GM21390 (cell line): ENCODE measurements around the gene MAP3K3.

Experiments
- ATAC-seq: cut with Tn5 transposase; IDR thresholded peaks from one replicate; pipeline ENCODE4 v1.9.1; 2021; ENCODE audit not compliant: unreplicated experiment

Gene MAP3K3

DNA sequence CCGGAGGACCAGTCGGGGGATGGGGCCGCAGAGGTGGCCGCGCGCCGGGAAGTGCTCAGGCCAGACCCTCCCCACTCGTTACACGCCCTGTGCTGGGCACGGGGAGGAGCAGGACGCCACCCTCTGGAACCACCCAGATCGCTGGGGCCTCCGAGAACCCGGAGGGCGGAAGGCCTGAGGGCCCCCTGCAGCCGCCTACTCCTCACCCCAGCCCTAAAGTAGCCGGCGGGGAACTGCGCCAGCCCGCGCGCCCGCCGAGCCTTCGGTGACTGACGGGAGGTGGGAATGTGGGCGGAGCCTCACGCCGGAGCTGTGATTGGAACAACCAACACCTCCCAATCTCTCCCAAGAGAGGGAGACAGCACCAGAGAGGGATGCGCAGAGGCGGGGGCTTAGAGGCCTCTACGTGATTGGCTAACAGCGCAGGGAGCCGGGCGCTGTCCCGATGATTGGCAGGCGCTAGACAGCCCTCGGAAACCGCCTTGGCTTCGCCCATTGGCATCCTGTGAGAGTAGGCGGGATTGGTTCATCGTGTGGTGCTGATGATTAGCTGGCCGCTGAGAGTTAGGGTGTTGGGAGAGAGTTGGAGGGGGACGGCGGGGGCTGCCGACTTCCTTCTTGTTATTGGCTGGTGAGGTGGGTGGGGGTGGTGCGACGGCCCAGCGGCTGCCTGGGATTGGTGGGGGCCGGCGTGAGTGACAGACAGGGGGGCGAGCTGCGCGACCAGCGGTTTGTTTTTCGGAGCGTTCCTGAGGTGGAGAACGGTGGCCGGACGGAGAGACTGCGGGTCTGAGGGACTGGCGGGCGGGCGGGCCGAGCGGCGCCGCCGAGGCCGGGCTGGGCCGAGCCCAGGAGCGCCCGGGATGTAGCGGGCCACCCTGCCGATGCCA lies at the start of gene MAP3K3:
Gene MAP3K3, plus strand, starts transcription at position 734 of the 890 bp plus-strand sequence. CDS start 343 bp downstream, outside the sequence.
- peak; percentile 88 for ATAC-seq

GRCh38 chr17:63573634-63574033 lies 48.6 kb upstream of the MAP3K3 start:
- ATAC-seq, result no peak

GRCh38 chr17:63578027-63578768 lies 44.0 kb upstream of the MAP3K3 start:
- no peak for ATAC-seq

- ATAC-seq, result no peak
Observed at GRCh38 chr17:63578769-63579111, 43.5 kb upstream of the MAP3K3 start.

DNA sequence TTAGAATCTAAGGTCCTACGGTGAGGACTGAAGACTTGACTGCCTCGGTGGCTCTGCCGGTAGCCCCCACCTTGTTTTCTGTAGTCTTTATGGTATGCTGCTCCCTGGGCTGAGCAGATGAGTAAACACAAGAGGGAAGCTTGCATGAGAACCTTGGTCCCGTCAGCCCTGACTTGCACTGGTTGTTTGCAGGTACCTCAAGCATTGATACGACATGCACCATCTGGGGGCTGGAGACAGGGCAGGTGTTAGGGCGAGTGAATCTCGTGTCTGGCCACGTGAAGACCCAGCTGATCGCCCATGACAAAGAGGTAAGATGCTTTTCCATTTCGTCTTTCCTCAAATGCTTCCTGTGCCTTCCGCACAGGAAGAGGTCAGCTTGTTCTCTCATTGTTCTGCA lies 42.6 kb upstream of the MAP3K3 start:
- ATAC-seq, result no peak

DNA sequence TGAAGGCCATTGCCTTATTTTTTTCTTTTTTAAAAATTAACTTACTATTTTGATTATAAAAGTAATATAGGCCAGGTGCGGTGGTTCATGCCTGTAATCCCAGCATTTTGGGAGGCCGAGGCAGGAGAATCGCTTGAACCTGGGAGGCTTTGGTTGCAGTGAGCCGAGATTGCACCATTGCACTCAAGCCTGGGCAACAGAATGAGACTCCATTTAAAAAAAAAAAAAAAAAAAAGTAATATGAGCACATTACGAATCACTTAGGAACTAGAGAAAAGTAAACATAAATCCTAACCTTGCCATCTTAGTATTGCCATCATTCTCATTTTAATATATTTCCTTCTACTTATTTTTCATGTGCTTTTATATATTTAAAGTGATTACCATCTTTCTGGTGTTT lies 34.4 kb upstream of the MAP3K3 start:
- no peak for ATAC-seq

DNA sequence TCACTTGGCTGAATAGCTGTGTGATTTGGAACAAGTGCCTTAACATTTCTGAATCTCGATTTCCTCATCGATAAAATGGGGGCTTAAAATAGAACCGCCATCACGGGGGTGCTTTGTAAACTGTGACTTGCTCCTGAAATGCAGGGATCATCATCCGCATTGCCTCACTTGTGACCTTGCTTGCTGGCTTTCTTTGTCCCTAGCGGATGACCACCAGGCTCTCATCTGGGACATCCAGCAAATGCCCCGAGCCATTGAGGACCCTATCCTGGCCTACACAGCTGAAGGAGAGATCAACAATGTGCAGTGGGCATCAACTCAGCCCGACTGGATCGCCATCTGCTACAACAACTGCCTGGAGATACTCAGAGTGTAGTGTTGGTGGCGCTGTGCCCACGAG lies 33.4 kb upstream of the MAP3K3 start:
- no peak for ATAC-seq

DNA sequence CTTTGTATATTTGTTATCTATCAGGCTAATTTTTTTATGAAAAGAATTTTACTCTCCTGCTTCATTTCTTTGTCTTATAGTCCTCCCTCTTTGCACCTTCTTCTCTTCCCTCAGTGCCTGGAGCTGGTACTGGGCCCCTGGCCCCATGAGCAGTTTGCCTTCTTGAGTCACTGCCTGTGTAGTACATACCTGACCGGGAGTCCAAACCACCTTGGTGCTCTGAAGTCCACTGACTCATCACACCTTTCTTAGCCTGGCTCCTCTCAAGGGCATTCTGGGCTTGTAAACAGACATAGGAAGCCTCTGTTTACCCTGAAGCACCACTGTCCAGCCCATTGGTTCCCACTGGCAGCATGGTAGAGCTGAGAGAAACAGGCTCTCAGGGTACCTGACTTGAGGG lies 32.6 kb upstream of the MAP3K3 start:
- no peak for ATAC-seq

- no peak for ATAC-seq
Observed at GRCh38 chr17:63592797-63593196, 29.4 kb upstream of the MAP3K3 start.

- ATAC-seq, result no peak
Observed at GRCh38 chr17:63595132-63595531, 27.1 kb upstream of the MAP3K3 start.

DNA sequence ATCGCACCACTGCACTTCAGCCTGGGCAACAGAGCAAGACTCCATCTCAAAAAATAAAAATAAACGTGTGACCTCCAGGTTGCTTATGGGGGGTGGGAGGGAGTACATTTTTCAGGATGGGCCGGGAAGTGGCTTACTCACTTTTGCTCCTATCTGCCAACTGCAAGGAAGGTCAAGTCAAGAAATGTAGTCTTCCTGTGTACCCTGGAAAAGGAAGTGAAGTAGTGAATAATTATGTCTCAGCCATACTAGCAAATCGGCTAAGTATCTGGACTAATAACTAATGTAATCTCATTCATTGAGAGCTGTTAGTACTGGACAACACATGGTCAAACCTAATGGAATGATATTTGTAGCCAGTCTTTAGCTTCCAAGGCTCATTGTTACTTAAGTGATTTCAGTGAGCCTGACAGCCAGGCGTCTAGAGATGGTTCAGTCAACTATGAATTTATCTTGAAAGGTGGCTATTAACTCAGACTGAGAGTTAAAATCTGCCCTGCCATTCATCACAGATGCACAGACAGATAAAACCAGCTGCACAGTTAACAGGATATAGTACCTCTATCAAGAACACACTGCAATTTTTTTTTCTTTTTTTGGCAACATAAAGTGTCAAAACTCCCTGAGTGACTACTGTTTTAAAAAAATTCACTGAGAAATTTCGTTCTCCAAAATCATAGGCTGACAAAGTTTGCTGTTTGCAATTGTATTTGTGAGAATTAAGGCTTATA lies 25.2 kb upstream of the MAP3K3 start:
- ATAC-seq, result no peak

- no peak for ATAC-seq
Observed at GRCh38 chr17:63598281-63598680, 23.9 kb upstream of the MAP3K3 start.

GRCh38 chr17:63600569-63601438 lies 21.4 kb upstream of the MAP3K3 start, which contains the start of gene TACO1:
Gene TACO1, plus strand, starts transcription at chr17:63600895. Its CDS starts 189 bp downstream, at chr17:63601084.
- peak; percentile 84 for ATAC-seq

GRCh38 chr17:63601439-63602371 lies 20.5 kb upstream of the MAP3K3 start:
- ATAC-seq, result no peak

DNA sequence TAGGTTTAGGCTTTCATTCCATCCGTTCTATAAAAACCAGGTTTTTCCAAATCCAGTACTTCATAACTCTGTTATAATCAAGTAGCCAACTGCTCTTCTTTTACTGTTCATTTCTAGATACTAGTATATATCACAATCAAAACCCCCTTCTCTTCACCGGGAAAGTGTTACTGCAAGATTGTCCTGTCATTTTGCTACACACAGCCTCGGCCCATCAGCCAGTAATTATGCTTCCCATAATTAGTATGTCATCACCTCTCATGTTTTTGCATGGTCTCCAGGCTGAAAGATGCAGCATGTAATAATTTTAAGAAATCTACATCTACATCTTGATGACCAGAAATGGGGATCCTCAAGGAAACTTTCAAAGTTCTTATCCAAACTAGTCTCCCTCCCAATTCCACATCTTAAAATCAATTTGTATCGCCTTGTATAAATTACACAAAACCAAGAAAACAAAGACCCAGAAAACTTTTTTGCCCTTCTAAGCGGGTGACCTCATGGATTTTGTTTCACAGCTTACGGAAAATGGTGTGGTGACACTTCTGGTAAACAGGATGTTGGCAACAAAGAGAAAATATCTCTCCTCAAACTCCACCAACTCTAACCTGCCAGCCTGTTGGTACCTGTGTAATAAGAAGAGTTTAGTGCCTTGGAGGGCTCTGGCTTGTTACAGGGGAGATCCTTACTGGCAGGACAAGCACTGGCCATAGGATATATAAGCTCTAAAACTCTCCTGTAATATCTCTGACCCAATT lies 12.2 kb upstream of the MAP3K3 start:
- ATAC-seq, result no peak

DNA sequence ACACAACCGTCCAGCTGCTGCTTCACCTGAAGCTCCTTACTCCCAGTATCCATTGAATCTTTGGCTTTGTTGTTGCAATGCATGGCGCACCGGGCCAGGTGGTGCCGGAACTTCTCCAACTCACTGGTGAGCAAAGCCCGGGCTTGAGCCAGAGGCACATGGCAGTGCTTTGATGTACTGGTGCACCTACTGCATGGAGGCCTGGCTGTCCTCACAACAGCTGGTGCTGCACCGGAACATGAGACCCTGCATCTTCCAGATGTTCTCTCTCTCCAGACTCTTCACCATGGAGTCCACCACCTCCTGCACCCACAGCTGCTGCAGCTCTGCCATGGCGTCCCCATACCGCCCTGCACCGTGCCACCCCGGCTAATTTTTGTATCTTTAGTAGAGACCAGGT lies 11.4 kb upstream of the MAP3K3 start:
- ATAC-seq, result no peak

- no peak for ATAC-seq
Observed at GRCh38 chr17:63611354-63611753, 10.9 kb upstream of the MAP3K3 start.

DNA sequence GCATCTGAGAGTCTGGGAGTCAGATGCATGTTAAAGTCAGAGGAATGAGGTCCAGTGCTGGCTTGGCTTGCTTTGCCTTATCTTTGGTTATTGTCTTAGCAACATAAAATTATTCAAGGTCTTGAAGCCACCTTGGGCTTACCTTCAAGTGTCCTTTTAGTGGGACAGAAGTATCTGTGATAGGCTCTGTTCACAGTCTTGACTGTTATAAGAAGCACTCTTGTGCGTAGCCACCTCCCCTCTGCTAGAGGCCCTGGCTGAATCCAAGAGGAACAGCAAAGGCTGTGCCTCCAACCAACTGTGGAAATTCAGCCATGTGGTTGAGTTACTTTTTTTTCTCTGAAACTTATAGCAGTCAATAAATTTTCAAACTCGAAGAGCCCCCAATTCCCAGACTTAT lies 8.6 kb upstream of the MAP3K3 start:
- ATAC-seq, result no peak

GRCh38 chr17:63621229-63621683 lies 961 bp upstream of the MAP3K3 start:
- ATAC-seq, result no peak
